Measurements from ENCODE around the gene CD8B.

DNA sequence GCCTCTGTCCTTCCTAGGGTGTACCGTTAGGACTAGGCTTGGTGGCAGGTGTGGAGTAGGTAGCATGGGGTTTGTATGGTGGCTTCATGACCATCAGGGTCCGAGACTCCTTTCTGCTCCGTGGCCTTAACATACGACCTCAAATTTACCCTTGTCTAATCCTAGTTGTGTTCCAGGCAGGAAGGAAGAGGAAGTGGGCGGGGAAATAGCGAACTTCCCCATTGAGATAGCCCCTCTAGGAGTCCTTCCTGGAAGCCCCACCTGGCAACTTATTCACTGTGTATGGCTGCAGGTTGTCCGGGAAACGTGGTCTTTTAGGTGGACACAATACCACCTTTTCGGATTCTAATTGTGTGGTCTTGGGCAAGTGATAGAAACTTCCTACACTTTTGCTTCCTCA lies 80.3 kb downstream of the CD8B start:
- TF ChIP-seq POLR2AphosphoS5 (IDR thresholded peaks at IDR 0.05; ENCODE audit: insufficient read depth, low read depth, low read length): no peak
- no peak for TF ChIP-seq POLR2A (IDR thresholded peaks at IDR 0.05; ENCODE audit: low read depth, low read length)
- TF ChIP-seq CTCF (IDR thresholded peaks at IDR 0.05; ENCODE audit: extremely low read depth in 1 of 2, insufficient read depth in 1 of 2, low read depth in 1 of 2, low read length in 2 of 2): no peak
- TF ChIP-seq FOS (IDR thresholded peaks at IDR 0.05; ENCODE audit: borderline replicate concordance, insufficient read depth, low read length): no peak
- TF ChIP-seq MAX (IDR thresholded peaks at IDR 0.05; ENCODE audit: insufficient read depth, insufficient read length): no peak
- TF ChIP-seq JUN (IDR thresholded peaks at IDR 0.05; ENCODE audit: borderline replicate concordance, insufficient read depth, insufficient read length, low read depth): no peak
- TF ChIP-seq EZH2 (IDR thresholded peaks at IDR 0.05; ENCODE audit: borderline replicate concordance, low read depth, low read length, severe bottlenecking): no peak
- TF ChIP-seq MYC (IDR thresholded peaks at IDR 0.05; ENCODE audit: low read depth, low read length): no peak
- no peak for TF ChIP-seq GATA2 (IDR thresholded peaks at IDR 0.05; ENCODE audit: insufficient read depth, insufficient read length, low read depth, low read length)
